HepG2 (cell line): ENCODE data around the gene NR2C1. TPM values are rescaled to one million over a fixed set of nuclear protein-coding genes. Genes with fewer than 3 reads are reported as not detected.

Source experiments
- BRCA1 ChIP-seq: sonication (generic); formaldehyde crosslinking; IDR thresholded peaks from 2 replicates; pipeline ENCODE4 v1.4.0; 2020; ENCODE audit warnings: missing genetic modification reagents
- CENPBD1 ChIP-seq: sonication (generic); formaldehyde crosslinking; IDR thresholded peaks from 2 replicates; pipeline ENCODE4 v1.8.0; 2022; ENCODE audit warnings: missing genetic modification reagents, low read depth, mild to moderate bottlenecking, borderline replicate concordance
- DNMT3B ChIP-seq: conservative IDR thresholded peaks from 2 replicates; pipeline ENCODE4 v1.6.1; 2016; ENCODE audit warnings: missing biosample characterization, control low read depth
- ELK4 ChIP-seq: sonication (generic); formaldehyde crosslinking; IDR thresholded peaks from 2 replicates; pipeline ENCODE4 v1.9.0; 2021; ENCODE audit warnings: missing genetic modification reagents, borderline replicate concordance
- ETV5 ChIP-seq: IDR thresholded peaks from 2 replicates; pipeline ENCODE4 v1.6.1; 2018; ENCODE audit warnings: missing biosample characterization, missing genetic modification reagents, inconsistent platforms, borderline replicate concordance
- FLYWCH1 ChIP-seq: sonication (generic); formaldehyde crosslinking; IDR thresholded peaks from 2 replicates; pipeline ENCODE4 v1.8.1; 2023; ENCODE audit warnings: mild to moderate bottlenecking, missing genetic modification reagents
- HMGXB3 ChIP-seq: sonication (generic); formaldehyde crosslinking; IDR thresholded peaks from 2 replicates; pipeline ENCODE4 v1.4.0; 2020; ENCODE audit warnings: missing genetic modification reagents, borderline replicate concordance
- KDM5A ChIP-seq: fragments of 200-600 bp; sonication (generic); IDR thresholded peaks from 2 replicates; pipeline ENCODE4 v1.7.0; 2018; ENCODE audit warnings: antibody characterized with exemption, mild to moderate bottlenecking, low read length, borderline replicate concordance
- MTERF4 ChIP-seq: sonication (generic); formaldehyde crosslinking; IDR thresholded peaks from 2 replicates; pipeline ENCODE4 v1.8.0; 2023; ENCODE audit warnings: mild to moderate bottlenecking, missing genetic modification reagents
- MXI1 ChIP-seq: IDR thresholded peaks from 3 replicates; pipeline ENCODE4 v1.6.1; 2012; ENCODE audit warnings: low read depth, low read length, inconsistent platforms, borderline replicate concordance
- PHB2 ChIP-seq: fragments of 450-650 bp; IDR thresholded peaks from 2 replicates; pipeline ENCODE4 v1.6.1; 2018; ENCODE audit not compliant: partially characterized antibody
- PRDM10 ChIP-seq: sonication (generic); formaldehyde crosslinking; IDR thresholded peaks from 2 replicates; pipeline ENCODE4 v1.4.0; 2020; ENCODE audit warnings: low read depth, missing genetic modification reagents
- THAP7 ChIP-seq: sonication (generic); formaldehyde crosslinking; IDR thresholded peaks from 2 replicates; pipeline ENCODE4 v1.8.1; 2023; ENCODE audit warnings: mild to moderate bottlenecking, missing genetic modification reagents
- YEATS2 ChIP-seq: sonication (generic); formaldehyde crosslinking; IDR thresholded peaks from 2 replicates; pipeline ENCODE4 v1.4.0; 2020; ENCODE audit warnings: missing genetic modification reagents, borderline replicate concordance
- ZC3H13 ChIP-seq: sonication (generic); formaldehyde crosslinking; IDR thresholded peaks from 2 replicates; pipeline ENCODE4 v1.8.1; 2023; ENCODE audit warnings: mild to moderate bottlenecking, missing genetic modification reagents, moderate library complexity
- polyA plus RNA-seq, 8 experiments: library from polyadenylated mRNA; depleted of rRNA in 3 of 8; stranded (reverse) in 7 of 8; unstranded in 1 of 8; fragments of >200 nt; fragmentation: Illumina TruSeq in 4 of 8; extraction: Trizol in 4 of 8; gene quantifications; 2 replicates each; pipeline versions ENCODE4 v1.2.1 to v1.2.3, GENCODE V29; 2011 to 2016; ENCODE audit warnings: low read depth in 4 of 8, missing spikeins in 1 of 8, mixed read lengths in 1 of 8; ENCODE audit not compliant: insufficient read depth in 1 of 8
- total RNA-seq, 5 experiments: library from RNA; depleted of rRNA; stranded (reverse); fragments of >200 nt; fragmentation: Illumina TruSeq; extraction: Trizol; gene quantifications; 2 replicates each; pipeline ENCODE4 v1.2.3, GENCODE V29; 2016; ENCODE audit warnings: low read depth in 1 of 5

NR2C1 gene
- total and polyA plus RNA-seq, 2 of the 13 experiments (the other 11 are each of a cell fraction or from before 2014, with no cell fraction given) = 38.0 to 70.8 TPM

- TF ChIP-seq YEATS2 (peak; percentile 73; the same call in 1 of the 2 replicates), ELK4 (CRISPR knock-in tag) (no peak), THAP7 (CRISPR knock-in tag) (no peak), BRCA1 (CRISPR knock-in tag) (no peak), CENPBD1 (CRISPR knock-in tag) (no peak), MTERF4 (no peak), PHB2 (no peak), HMGXB3 (CRISPR knock-in tag) (peak; percentile 51; the same call in 1 of the 2 replicates), PRDM10 (CRISPR knock-in tag) (0 out of 2 replicates have a peak, but pooled peaks have one; percentile 25), KDM5A (no peak), DNMT3B (CRISPR knock-in tag) (no peak), FLYWCH1 (CRISPR knock-in tag) (no peak), ZC3H13 (CRISPR knock-in tag) (no peak), MXI1 (no peak; the same call in 2 of the 3 replicates), ETV5 (CRISPR knock-in tag) (0 out of 2 replicates have a peak, but pooled peaks have one; percentile 9)
Observed at GRCh38 chr12:95073698-95074520, 491 bp upstream of the NR2C1 start (continued).
